ENCODE results near the gene NR5A2.

GRCh38 chr1:200112290-200112689 lies 84.8 kb downstream of the NR5A2 start:
- TF ChIP-seq CTCF (IDR thresholded peaks at IDR 0.05) = no peak
- no peak for TF ChIP-seq EZH2 (IDR thresholded peaks at IDR 0.05)
- TF ChIP-seq EZH2phosphoT487 (IDR thresholded peaks at IDR 0.05) = no peak

Data from neural progenitor cell (in vitro differentiated cells).